GM23338 (cell line): ENCODE measurements around the gene HNRNPF. TPM values are rescaled to one million over a fixed set of nuclear protein-coding genes. Genes with fewer than 3 reads are reported as not detected.

Experiments
- ATAC-seq: fragments of 200-7000 bp; cut with Tn5 transposase; 3 replicates; pipeline ENCODE4 v1.9.1; 2020
- DNase-seq: peaks from one replicate; pipeline ENCODE4 v3.0.0-alpha.2; 2015; ENCODE audit warnings: low spot score
- H2AFZ ChIP-seq: fragments of 200-600 bp; sonication (generic); 2 replicates; pipeline ENCODE4 v1.8.0; 2016; ENCODE audit warnings: antibody characterized with exemption, mild to moderate bottlenecking, moderate library complexity
- H3F3A ChIP-seq: fragments of 200-600 bp; sonication (generic); replicated peaks from 2 replicates; pipeline ENCODE4 v1.8.0; 2017; ENCODE audit warnings: antibody characterized with exemption, mixed run types, low read depth
- H3K27ac ChIP-seq: fragments of 200-600 bp; sonication (generic); 2 replicates; pipeline ENCODE4 v1.6.1; 2016; ENCODE audit warnings: low read depth
- H3K27me3 ChIP-seq: fragments of 200-600 bp; sonication (generic); 2 replicates; pipeline ENCODE4 v1.8.0; 2016; ENCODE audit warnings: mild to moderate bottlenecking, mixed run types, moderate library complexity; ENCODE audit not compliant: insufficient read depth
- H3K36me3 ChIP-seq: fragments of 200-600 bp; sonication (generic); 2 replicates; pipeline ENCODE4 v1.8.0; 2016; ENCODE audit warnings: mild to moderate bottlenecking; ENCODE audit not compliant: insufficient read depth
- H3K4me1 ChIP-seq: fragments of 200-600 bp; sonication (generic); 2 replicates; pipeline ENCODE4 v1.8.0; 2016; ENCODE audit warnings: mild to moderate bottlenecking, moderate library complexity; ENCODE audit not compliant: insufficient read depth
- H3K4me2 ChIP-seq: fragments of 200-600 bp; sonication (generic); 2 replicates; pipeline ENCODE4 v1.7.1; 2017; ENCODE audit warnings: mixed run types
- H3K4me3 ChIP-seq: fragments of 200-600 bp; sonication (generic); 2 replicates; pipeline ENCODE4 v1.6.1; 2016; ENCODE audit warnings: mixed run types
- H3K79me2 ChIP-seq: fragments of 200-600 bp; sonication (generic); replicated peaks from 2 replicates; pipeline ENCODE4 v1.8.0; 2017; ENCODE audit warnings: mild to moderate bottlenecking; ENCODE audit not compliant: insufficient read depth
- H3K9me2 ChIP-seq: fragments of 200-600 bp; sonication (generic); 2 replicates; pipeline ENCODE4 v1.8.0; 2017; ENCODE audit not compliant: insufficient read depth
- H4K20me1 ChIP-seq: fragments of 200-600 bp; sonication (generic); replicated peaks from 2 replicates; pipeline ENCODE4 v1.8.0; 2017; ENCODE audit warnings: mild to moderate bottlenecking; ENCODE audit not compliant: insufficient read depth
- H3K27ac Mint-ChIP-seq: 2 replicates; pipeline ENCODE4 v1.8.0; 2020; ENCODE audit warnings: inconsistent platforms, mild to moderate bottlenecking, moderate library complexity, mixed read lengths
- H3K27me3 Mint-ChIP-seq: 3 replicates; pipeline ENCODE4 v1.8.0; 2022; ENCODE audit warnings: low read depth, mild to moderate bottlenecking, moderate library complexity, mixed read lengths, inconsistent platforms; ENCODE audit not compliant: insufficient read depth, poor library complexity
- H3K36me3 Mint-ChIP-seq: 3 replicates; pipeline ENCODE4 v1.8.0; 2021; ENCODE audit warnings: low read depth, mild to moderate bottlenecking, inconsistent platforms, moderate library complexity, mixed read lengths
- H3K4me1 Mint-ChIP-seq: 3 replicates; pipeline ENCODE4 v1.8.0; 2020; ENCODE audit warnings: mild to moderate bottlenecking, inconsistent platforms, mixed read lengths
- H3K4me3 Mint-ChIP-seq: 3 replicates; pipeline ENCODE4 v1.8.0; 2021; ENCODE audit warnings: moderate library complexity, mild to moderate bottlenecking, inconsistent platforms, mixed read lengths
- H3K9me3 Mint-ChIP-seq: 3 replicates; pipeline ENCODE4 v1.8.0; 2020; ENCODE audit warnings: moderate library complexity, mild to moderate bottlenecking, inconsistent platforms, mixed read lengths
- CREB1 ChIP-seq: fragments of 250-450 bp; sonication (Bioruptor Pico); IDR thresholded peaks from 2 replicates; pipeline ENCODE4 v1.5.0; 2020; ENCODE audit warnings: low read depth, mild to moderate bottlenecking, moderate library complexity
- EZH2 ChIP-seq: fragments of 200-600 bp; sonication (generic); IDR thresholded peaks from one replicate; pipeline ENCODE4 v1.8.0; 2017; ENCODE audit warnings: antibody characterized with exemption, mild to moderate bottlenecking, low read depth; ENCODE audit not compliant: unreplicated experiment
- EZH2phosphoT487 ChIP-seq: fragments of 200-600 bp; sonication (generic); IDR thresholded peaks from one replicate; pipeline ENCODE4 v1.8.1; 2018; ENCODE audit warnings: antibody characterized with exemption; ENCODE audit not compliant: unreplicated experiment
- JUNB ChIP-seq: IDR thresholded peaks from one replicate; pipeline ENCODE4 v1.6.1; 2016; ENCODE audit warnings: antibody characterized with exemption; ENCODE audit not compliant: unreplicated experiment
- NANOG ChIP-seq: IDR thresholded peaks from 2 replicates; pipeline ENCODE4 v1.6.1; 2016; ENCODE audit warnings: antibody characterized with exemption, borderline replicate concordance
- POLR2AphosphoS5 ChIP-seq: IDR thresholded peaks from 2 replicates; pipeline ENCODE4 v1.6.1; 2016; ENCODE audit warnings: antibody characterized with exemption, low read depth
- STAT1 ChIP-seq: IDR thresholded peaks from one replicate; pipeline ENCODE4 v1.6.1; 2016; ENCODE audit warnings: antibody characterized with exemption; ENCODE audit not compliant: unreplicated experiment
- ZNF114 ChIP-seq: fragments of 250-450 bp; sonication (Bioruptor Pico); IDR thresholded peaks from 2 replicates; pipeline ENCODE4 v1.5.0; 2020; ENCODE audit warnings: mild to moderate bottlenecking, moderate library complexity
- ZNF331 ChIP-seq: fragments of 250-450 bp; sonication (Bioruptor Pico); IDR thresholded peaks from 2 replicates; pipeline ENCODE4 v1.5.0; 2020; ENCODE audit warnings: low read depth, mild to moderate bottlenecking, moderate library complexity
- polyA plus RNA-seq: library from polyadenylated mRNA; unstranded; fragments of >200 nt; fragmentation: Nextera tagmentation; extraction: Ambion mirVana; gene quantifications from 2 replicates; pipeline ENCODE4 v1.2.1, GENCODE V29; 2016
- total RNA-seq: library from RNA; depleted of rRNA; stranded (reverse); fragments of >200 nt; shearing (Covaris generic); gene quantifications from 2 replicates; pipeline ENCODE4 v1.2.3, GENCODE V29; 2014
- TF ChIP-seq, protein P1 (sequence below): fragments of 250-450 bp; sonication (Bioruptor Pico); IDR thresholded peaks from 2 replicates; pipeline ENCODE4 v1.5.0; 2020; ENCODE audit warnings: mild to moderate bottlenecking, moderate library complexity
- TF ChIP-seq, protein P2 (sequence below): IDR thresholded peaks from 2 replicates; pipeline ENCODE4 v1.6.1; 2016; ENCODE audit warnings: antibody characterized with exemption
- TF ChIP-seq, protein P3 (sequence below), 2 experiments: fragments of 200-600 bp in 1 of 2; sonication (generic) in 1 of 2; conservative IDR thresholded peaks; 2 replicates each; pipeline versions ENCODE4 v1.5.1 to v1.6.1; 2016 to 2017; ENCODE audit warnings: antibody characterized with exemption in 2 of 2, low read depth in 2 of 2, mild to moderate bottlenecking in 2 of 2, moderate library complexity in 1 of 2
- TF ChIP-seq, protein P4 (sequence below): IDR thresholded peaks from one replicate; pipeline ENCODE4 v1.6.1; 2018; ENCODE audit warnings: antibody characterized with exemption; ENCODE audit not compliant: unreplicated experiment

HNRNPF gene
- total and polyA plus RNA-seq, 2 experiments from 2014 or later = 210 to 378 TPM

DNA sequence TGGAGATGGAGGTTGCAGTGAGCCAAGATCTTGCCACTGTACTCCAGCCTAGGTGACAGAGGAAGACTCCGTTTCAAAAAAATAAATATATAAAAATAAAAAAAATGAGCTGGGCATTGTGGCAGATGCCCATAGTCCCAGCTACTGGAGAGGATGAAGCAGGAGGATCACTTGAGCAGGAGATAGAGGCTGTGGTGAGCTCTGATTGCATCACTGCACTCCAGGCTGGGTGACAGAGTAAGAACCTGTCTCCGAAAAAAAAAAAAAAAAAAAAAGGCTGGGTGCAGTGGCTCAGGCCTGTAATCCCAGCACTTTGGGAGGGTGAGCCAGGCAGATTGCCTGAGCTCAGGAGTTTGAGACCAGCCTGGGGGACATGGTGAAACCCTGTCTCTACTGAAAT, 39.8 kb upstream of the HNRNPF start:
- Mint-ChIP-seq H3K36me3 (peaks cover 22% of the 10 kb centered on the region), H3K9me3 (peaks cover 35% of the 10 kb centered on the region), H3K4me3 (no peak overlapping the region), H3K27ac (no peak overlapping the region), H3K27me3 (no peaks in the 10 kb centered on the region), H3K4me1 (peaks cover 4% of the 10 kb centered on the region; the same call in 2 of the 3 replicates)
- Histone ChIP-seq H2AFZ (no peak overlapping the region), H3K79me2 (no peaks in the 10 kb centered on the region), H3K9me2 (no peaks in the 10 kb centered on the region), H3K4me1 (no peaks in the 10 kb centered on the region), H3K36me3 (no peaks in the 10 kb centered on the region), H3K27ac (no peak overlapping the region), H3K4me3 (no peak overlapping the region), H4K20me1 (no peaks in the 10 kb centered on the region), H3K27me3 (no peaks in the 10 kb centered on the region), H3K4me2 (no peak overlapping the region), H3F3A (no peaks in the 10 kb centered on the region)
- ATAC-seq (no peak), DNase-seq (no peak)
- TF ChIP-seq ZNF331 (CRISPR knock-in tag) (no peak), ZNF114 (no peak), EZH2 (no peak), POLR2AphosphoS5 (no peak), STAT1 (no peak), EZH2phosphoT487 (no peak), CREB1 (CRISPR knock-in tag) (no peak), JUNB (no peak), NANOG (no peak)
- TF ChIP-seq, protein P1, sequence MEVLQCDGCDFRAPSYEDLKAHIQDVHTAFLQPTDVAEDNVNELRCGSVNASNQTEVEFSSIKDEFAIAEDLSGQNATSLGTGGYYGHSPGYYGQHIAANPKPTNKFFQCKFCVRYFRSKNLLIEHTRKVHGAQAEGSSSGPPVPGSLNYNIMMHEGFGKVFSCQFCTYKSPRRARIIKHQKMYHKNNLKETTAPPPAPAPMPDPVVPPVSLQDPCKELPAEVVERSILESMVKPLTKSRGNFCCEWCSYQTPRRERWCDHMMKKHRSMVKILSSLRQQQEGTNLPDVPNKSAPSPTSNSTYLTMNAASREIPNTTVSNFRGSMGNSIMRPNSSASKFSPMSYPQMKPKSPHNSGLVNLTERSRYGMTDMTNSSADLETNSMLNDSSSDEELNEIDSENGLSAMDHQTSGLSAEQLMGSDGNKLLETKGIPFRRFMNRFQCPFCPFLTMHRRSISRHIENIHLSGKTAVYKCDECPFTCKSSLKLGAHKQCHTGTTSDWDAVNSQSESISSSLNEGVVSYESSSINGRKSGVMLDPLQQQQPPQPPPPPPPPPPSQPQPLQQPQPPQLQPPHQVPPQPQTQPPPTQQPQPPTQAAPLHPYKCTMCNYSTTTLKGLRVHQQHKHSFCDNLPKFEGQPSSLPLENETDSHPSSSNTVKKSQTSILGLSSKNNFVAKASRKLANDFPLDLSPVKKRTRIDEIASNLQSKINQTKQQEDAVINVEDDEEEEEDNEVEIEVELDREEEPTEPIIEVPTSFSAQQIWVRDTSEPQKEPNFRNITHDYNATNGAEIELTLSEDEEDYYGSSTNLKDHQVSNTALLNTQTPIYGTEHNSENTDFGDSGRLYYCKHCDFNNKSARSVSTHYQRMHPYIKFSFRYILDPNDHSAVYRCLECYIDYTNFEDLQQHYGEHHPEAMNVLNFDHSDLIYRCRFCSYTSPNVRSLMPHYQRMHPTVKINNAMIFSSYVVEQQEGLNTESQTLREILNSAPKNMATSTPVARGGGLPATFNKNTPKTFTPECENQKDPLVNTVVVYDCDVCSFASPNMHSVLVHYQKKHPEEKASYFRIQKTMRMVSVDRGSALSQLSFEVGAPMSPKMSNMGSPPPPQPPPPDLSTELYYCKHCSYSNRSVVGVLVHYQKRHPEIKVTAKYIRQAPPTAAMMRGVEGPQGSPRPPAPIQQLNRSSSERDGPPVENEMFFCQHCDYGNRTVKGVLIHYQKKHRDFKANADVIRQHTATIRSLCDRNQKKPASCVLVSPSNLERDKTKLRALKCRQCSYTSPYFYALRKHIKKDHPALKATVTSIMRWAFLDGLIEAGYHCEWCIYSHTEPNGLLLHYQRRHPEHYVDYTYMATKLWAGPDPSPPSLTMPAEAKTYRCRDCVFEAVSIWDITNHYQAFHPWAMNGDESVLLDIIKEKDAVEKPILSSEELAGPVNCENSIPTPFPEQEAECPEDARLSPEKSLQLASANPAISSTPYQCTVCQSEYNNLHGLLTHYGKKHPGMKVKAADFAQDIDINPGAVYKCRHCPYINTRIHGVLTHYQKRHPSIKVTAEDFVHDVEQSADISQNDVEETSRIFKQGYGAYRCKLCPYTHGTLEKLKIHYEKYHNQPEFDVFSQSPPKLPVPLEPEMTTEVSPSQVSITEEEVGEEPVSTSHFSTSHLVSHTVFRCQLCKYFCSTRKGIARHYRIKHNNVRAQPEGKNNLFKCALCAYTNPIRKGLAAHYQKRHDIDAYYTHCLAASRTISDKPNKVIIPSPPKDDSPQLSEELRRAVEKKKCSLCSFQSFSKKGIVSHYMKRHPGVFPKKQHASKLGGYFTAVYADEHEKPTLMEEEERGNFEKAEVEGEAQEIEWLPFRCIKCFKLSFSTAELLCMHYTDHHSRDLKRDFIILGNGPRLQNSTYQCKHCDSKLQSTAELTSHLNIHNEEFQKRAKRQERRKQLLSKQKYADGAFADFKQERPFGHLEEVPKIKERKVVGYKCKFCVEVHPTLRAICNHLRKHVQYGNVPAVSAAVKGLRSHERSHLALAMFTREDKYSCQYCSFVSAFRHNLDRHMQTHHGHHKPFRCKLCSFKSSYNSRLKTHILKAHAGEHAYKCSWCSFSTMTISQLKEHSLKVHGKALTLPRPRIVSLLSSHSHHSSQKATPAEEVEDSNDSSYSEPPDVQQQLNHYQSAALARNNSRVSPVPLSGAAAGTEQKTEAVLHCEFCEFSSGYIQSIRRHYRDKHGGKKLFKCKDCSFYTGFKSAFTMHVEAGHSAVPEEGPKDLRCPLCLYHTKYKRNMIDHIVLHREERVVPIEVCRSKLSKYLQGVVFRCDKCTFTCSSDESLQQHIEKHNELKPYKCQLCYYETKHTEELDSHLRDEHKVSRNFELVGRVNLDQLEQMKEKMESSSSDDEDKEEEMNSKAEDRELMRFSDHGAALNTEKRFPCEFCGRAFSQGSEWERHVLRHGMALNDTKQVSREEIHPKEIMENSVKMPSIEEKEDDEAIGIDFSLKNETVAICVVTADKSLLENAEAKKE = no peak
- TF ChIP-seq, protein P2, sequence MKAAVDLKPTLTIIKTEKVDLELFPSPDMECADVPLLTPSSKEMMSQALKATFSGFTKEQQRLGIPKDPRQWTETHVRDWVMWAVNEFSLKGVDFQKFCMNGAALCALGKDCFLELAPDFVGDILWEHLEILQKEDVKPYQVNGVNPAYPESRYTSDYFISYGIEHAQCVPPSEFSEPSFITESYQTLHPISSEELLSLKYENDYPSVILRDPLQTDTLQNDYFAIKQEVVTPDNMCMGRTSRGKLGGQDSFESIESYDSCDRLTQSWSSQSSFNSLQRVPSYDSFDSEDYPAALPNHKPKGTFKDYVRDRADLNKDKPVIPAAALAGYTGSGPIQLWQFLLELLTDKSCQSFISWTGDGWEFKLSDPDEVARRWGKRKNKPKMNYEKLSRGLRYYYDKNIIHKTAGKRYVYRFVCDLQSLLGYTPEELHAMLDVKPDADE = no peak
- TF ChIP-seq, protein P3, sequence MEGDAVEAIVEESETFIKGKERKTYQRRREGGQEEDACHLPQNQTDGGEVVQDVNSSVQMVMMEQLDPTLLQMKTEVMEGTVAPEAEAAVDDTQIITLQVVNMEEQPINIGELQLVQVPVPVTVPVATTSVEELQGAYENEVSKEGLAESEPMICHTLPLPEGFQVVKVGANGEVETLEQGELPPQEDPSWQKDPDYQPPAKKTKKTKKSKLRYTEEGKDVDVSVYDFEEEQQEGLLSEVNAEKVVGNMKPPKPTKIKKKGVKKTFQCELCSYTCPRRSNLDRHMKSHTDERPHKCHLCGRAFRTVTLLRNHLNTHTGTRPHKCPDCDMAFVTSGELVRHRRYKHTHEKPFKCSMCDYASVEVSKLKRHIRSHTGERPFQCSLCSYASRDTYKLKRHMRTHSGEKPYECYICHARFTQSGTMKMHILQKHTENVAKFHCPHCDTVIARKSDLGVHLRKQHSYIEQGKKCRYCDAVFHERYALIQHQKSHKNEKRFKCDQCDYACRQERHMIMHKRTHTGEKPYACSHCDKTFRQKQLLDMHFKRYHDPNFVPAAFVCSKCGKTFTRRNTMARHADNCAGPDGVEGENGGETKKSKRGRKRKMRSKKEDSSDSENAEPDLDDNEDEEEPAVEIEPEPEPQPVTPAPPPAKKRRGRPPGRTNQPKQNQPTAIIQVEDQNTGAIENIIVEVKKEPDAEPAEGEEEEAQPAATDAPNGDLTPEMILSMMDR (conservative IDR thresholded peaks at IDR 0.05; ENCODE audit: low read depth in 2 of 2) = no peak
- TF ChIP-seq, protein P4, sequence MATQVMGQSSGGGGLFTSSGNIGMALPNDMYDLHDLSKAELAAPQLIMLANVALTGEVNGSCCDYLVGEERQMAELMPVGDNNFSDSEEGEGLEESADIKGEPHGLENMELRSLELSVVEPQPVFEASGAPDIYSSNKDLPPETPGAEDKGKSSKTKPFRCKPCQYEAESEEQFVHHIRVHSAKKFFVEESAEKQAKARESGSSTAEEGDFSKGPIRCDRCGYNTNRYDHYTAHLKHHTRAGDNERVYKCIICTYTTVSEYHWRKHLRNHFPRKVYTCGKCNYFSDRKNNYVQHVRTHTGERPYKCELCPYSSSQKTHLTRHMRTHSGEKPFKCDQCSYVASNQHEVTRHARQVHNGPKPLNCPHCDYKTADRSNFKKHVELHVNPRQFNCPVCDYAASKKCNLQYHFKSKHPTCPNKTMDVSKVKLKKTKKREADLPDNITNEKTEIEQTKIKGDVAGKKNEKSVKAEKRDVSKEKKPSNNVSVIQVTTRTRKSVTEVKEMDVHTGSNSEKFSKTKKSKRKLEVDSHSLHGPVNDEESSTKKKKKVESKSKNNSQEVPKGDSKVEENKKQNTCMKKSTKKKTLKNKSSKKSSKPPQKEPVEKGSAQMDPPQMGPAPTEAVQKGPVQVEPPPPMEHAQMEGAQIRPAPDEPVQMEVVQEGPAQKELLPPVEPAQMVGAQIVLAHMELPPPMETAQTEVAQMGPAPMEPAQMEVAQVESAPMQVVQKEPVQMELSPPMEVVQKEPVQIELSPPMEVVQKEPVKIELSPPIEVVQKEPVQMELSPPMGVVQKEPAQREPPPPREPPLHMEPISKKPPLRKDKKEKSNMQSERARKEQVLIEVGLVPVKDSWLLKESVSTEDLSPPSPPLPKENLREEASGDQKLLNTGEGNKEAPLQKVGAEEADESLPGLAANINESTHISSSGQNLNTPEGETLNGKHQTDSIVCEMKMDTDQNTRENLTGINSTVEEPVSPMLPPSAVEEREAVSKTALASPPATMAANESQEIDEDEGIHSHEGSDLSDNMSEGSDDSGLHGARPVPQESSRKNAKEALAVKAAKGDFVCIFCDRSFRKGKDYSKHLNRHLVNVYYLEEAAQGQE = no peak
